Smooth muscle cell (in vitro differentiated cells): ENCODE measurements around the gene HBP1. TPM values are rescaled to one million over a fixed set of nuclear protein-coding genes. Genes with fewer than 3 reads are reported as not detected.
"Not testable (repeated sequence)": the region's sequence is repeated elsewhere in the genome, so short reads cannot be mapped to it uniquely, and the experiment has no call there.

Experiments
- DNase-seq: peaks from one replicate; lab custom pipeline; 2025; ENCODE audit not compliant: unreplicated experiment; lab: John Stamatoyannopoulos, UW
- H2AFZ ChIP-seq: fragments of 200-600 bp; sonication (generic); 2 replicates; pipeline ENCODE4 v1.6.0; 2016; ENCODE audit warnings: antibody characterized with exemption, low read depth, mild to moderate bottlenecking
- H3F3A ChIP-seq: fragments of 200-600 bp; sonication (generic); 2 replicates; pipeline ENCODE4 v1.6.0; 2017; ENCODE audit warnings: antibody characterized with exemption, low read depth
- H3K27ac ChIP-seq: fragments of 200-600 bp; sonication (generic); 2 replicates; pipeline ENCODE4 v1.5.1; 2016; ENCODE audit warnings: low read depth, mild to moderate bottlenecking
- H3K27me3 ChIP-seq: fragments of 200-600 bp; sonication (generic); 2 replicates; pipeline ENCODE4 v1.6.1; 2016; ENCODE audit warnings: low read depth, mild to moderate bottlenecking
- H3K36me3 ChIP-seq: fragments of 200-600 bp; sonication (generic); 2 replicates; pipeline ENCODE4 v1.5.1; 2016; ENCODE audit warnings: low read depth
- H3K4me1 ChIP-seq: fragments of 200-600 bp; sonication (generic); 2 replicates; pipeline ENCODE4 v1.5.1; 2016; ENCODE audit warnings: low read depth
- H3K4me2 ChIP-seq: fragments of 200-600 bp; sonication (generic); 2 replicates; pipeline ENCODE4 v1.6.0; 2016; ENCODE audit warnings: mild to moderate bottlenecking
- H3K4me3 ChIP-seq: fragments of 200-600 bp; sonication (generic); 2 replicates; pipeline ENCODE4 v1.5.1; 2016; ENCODE audit warnings: mild to moderate bottlenecking
- H3K79me2 ChIP-seq: fragments of 200-600 bp; sonication (generic); 2 replicates; pipeline ENCODE4 v1.6.0; 2016; ENCODE audit warnings: low read depth, mild to moderate bottlenecking
- H3K9ac ChIP-seq: fragments of 200-600 bp; sonication (generic); 2 replicates; pipeline ENCODE4 v1.6.0; 2016; ENCODE audit warnings: low read depth
- H3K9me3 ChIP-seq: fragments of 200-600 bp; sonication (generic); replicated peaks from 2 replicates; pipeline ENCODE4 v1.5.1; 2016; ENCODE audit warnings: low read depth
- H4K20me1 ChIP-seq: fragments of 200-600 bp; sonication (generic); 2 replicates; pipeline ENCODE4 v1.6.0; 2016; ENCODE audit warnings: low read depth
- CTCF ChIP-seq: fragments of 200-600 bp; sonication (generic); IDR thresholded peaks from 2 replicates; pipeline ENCODE4 v1.5.1; 2017; ENCODE audit warnings: borderline replicate concordance, mild to moderate bottlenecking, antibody characterized with exemption; ENCODE audit not compliant: insufficient read depth, poor library complexity, severe bottlenecking
- WGBS: methylation state at CpG from one replicate; pipeline ENCODE4 v1.1.7; 2016; ENCODE audit warnings: low lambda C conversion rate; 5-methylcytosine and 5-hydroxymethylcytosine counted together
- polyA plus RNA-seq: library from polyadenylated mRNA; unstranded; fragments of >200 nt; fragmentation: Nextera tagmentation; extraction: Ambion mirVana; gene quantifications from 2 replicates; pipeline ENCODE4 v1.2.1, GENCODE V29; 2016
- total RNA-seq: library from RNA; depleted of rRNA; stranded (reverse); fragments of >200 nt; gene quantifications from 2 replicates; pipeline ENCODE4 v1.2.3, GENCODE V29; 2014

The HBP1 gene
- total and polyA plus RNA-seq, 2 experiments from 2014 or later, result 57.9 to 102 TPM

- Histone ChIP-seq H3F3A (no peaks in the 10 kb centered on the region), H3K9me3 (peaks cover 4% of the 10 kb centered on the region), H3K27ac (no peak overlapping the region), H2AFZ (no peak overlapping the region), H3K4me3 (no peak overlapping the region), H3K9ac (no peak overlapping the region), H4K20me1 (no peaks in the 10 kb centered on the region), H3K79me2 (no peaks in the 10 kb centered on the region), H3K27me3 (no peaks in the 10 kb centered on the region), H3K36me3 (peaks cover 25% of the 10 kb centered on the region), H3K4me2 (no peak overlapping the region), H3K4me1 (no peaks in the 10 kb centered on the region)
- WGBS, result 95% methylated on average over 2 of the region's 2 CpGs
- TF ChIP-seq CTCF, result no peak
- no peak for DNase-seq
These were observed 75.8 kb downstream of the HBP1 start for GRCh38 chr7:107244613-107245012.

DNA sequence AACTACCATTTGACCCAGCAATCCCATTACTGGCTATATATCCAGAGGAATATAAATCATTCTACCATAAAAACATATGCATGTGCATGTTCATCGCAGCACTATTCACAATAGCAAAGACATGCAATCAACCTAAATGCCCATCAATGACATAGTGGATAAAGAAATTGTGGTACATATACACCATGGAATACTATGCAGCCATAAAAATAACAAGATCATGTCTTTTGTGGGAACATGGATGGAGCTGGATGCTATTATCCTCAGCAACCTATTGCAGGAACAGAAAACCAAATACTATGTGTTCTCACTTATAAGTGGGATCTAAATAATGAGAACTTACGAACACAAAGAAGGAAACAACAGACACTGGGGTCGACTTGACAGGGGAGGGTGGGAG is 78.0 kb downstream of the HBP1 start:
- 97% methylated on average over 3 of the region's 3 CpGs for WGBS
- H3F3A ChIP-seq, H2AFZ ChIP-seq, H3K9ac ChIP-seq, H3K4me1 ChIP-seq, H3K9me3 ChIP-seq, DNase-seq, H3K4me3 ChIP-seq, H3K27me3 ChIP-seq, H4K20me1 ChIP-seq, H3K27ac ChIP-seq, H3K4me2 ChIP-seq, H3K79me2 ChIP-seq: not testable (repeated sequence)
- peaks cover 25% of the 10 kb centered on the region for H3K36me3 ChIP-seq

DNA sequence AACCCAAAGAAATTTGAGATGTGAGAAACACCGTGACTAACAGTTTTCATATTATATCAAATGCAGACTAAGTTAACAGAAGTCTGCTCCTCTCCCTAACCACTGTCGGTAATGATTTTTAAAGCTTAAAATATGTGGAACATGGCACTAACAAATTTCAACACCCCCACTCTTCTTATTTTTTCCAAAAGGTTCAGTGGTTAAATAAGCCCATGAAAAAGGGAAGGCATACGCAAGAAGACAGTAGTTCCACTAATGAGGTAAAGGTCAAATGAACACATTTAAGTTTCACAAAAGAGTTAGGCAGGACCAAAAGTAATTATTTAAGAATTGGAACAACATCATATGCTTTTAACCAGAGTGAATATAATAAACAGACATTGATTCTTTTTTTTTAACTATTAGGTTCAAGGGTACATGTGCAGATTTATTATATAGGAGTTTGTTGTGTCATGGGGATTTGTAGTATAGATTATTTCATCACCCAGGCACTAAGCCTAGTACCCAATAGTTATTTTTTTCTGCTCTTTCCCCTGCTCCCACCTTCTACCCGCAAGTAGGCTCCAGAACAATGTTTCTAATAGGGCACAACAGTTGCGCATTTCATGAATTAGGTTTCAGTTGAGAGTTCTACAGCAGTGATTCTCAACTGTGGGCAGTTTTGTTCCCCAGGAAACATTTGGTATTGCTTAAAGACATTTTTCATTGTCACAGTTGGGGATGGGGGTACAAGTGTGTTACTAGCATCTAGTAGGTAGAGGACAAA is 79.9 kb downstream of the HBP1 start:
- H3K27me3 ChIP-seq, result no peaks in the 10 kb centered on the region
- H3K27ac ChIP-seq, result no peak overlapping the region
- no peak overlapping the region for H3K9ac ChIP-seq
- H3K79me2 ChIP-seq, result no peaks in the 10 kb centered on the region
- H3K4me1 ChIP-seq, result no peaks in the 10 kb centered on the region
- 96% methylated on average over 5 of the region's 5 CpGs for WGBS
- peaks cover 24% of the 10 kb centered on the region for H3K36me3 ChIP-seq
- no peak overlapping the region for H2AFZ ChIP-seq
- H3K9me3 ChIP-seq, result peaks cover 4% of the 10 kb centered on the region
- DNase-seq, result no peak
- no peak overlapping the region for H3K4me2 ChIP-seq
- no peaks in the 10 kb centered on the region for H3F3A ChIP-seq
- no peak overlapping the region for H3K4me3 ChIP-seq
- no peaks in the 10 kb centered on the region for H4K20me1 ChIP-seq
- no peak for TF ChIP-seq CTCF

GRCh38 chr7:107251963-107252362 is 83.2 kb downstream of the HBP1 start:
- Histone ChIP-seq H4K20me1 (no peaks in the 10 kb centered on the region), H3K4me3 (no peak overlapping the region), H3K79me2 (no peaks in the 10 kb centered on the region), H3F3A (no peaks in the 10 kb centered on the region), H2AFZ (no peak overlapping the region), H3K27ac (no peak overlapping the region), H3K4me1 (no peaks in the 10 kb centered on the region), H3K27me3 (no peaks in the 10 kb centered on the region), H3K9me3 (peaks cover 2% of the 10 kb centered on the region), H3K4me2 (no peak overlapping the region), H3K9ac (no peak overlapping the region), H3K36me3 (peaks cover 7% of the 10 kb centered on the region)
- no peak for TF ChIP-seq CTCF
- WGBS, result 61% methylated on average over 3 of the region's 3 CpGs
- DNase-seq, result no peak

Other genes starting within 250 kb of the HBP1 start
- 3.5 and 4.4 TPM in 2 replicates for gene PRKAR2B, start 124.3 kb upstream of the HBP1 start, total RNA-seq
- 3.4 and 6.1 TPM in 2 replicates for gene PRKAR2B, start 124.3 kb upstream of the HBP1 start, polyA plus RNA-seq